NT2/D1 (cell line): ENCODE measurements around the gene SBK3.

Source experiments
- YY1 ChIP-seq: IDR thresholded peaks from 2 replicates; pipeline ENCODE4 v1.6.1; 2011; ENCODE audit not compliant: insufficient read length, insufficient read depth
- ZNF274 ChIP-seq: IDR thresholded peaks from 2 replicates; pipeline ENCODE4 v1.6.1; 2011; ENCODE audit warnings: mild to moderate bottlenecking, low read depth, low read length

- TF ChIP-seq ZNF274 (no peak), YY1 (no peak)
These were observed 15.6 kb downstream of the SBK3 start for GRCh38 chr19:55529636-55530234.
